Skeletal muscle satellite cell (primary cell): Measurements from ENCODE around the gene CSTA.

Experiments
- H3K27me3 ChIP-seq: 2 replicates; pipeline ENCODE4 v1.7.0; 2013; ENCODE audit warnings: low read length; ENCODE audit not compliant: control insufficient read depth, insufficient read depth
- H3K36me3 ChIP-seq: 2 replicates; pipeline ENCODE4 v1.7.0; 2013; ENCODE audit warnings: mild to moderate bottlenecking, control low read depth, low read length; ENCODE audit not compliant: insufficient read depth
- H3K4me1 ChIP-seq: 2 replicates; pipeline ENCODE4 v1.7.0; 2013; ENCODE audit warnings: low read length; ENCODE audit not compliant: control insufficient read depth, insufficient read depth
- H3K4me2 ChIP-seq: 2 replicates; pipeline ENCODE4 v1.7.0; 2013; ENCODE audit warnings: mild to moderate bottlenecking, low read length
- H3K4me3 ChIP-seq: 2 replicates; pipeline ENCODE4 v1.7.0; 2013; ENCODE audit warnings: low read length
- H3K9ac ChIP-seq: 2 replicates; pipeline ENCODE4 v1.7.0; 2013; ENCODE audit warnings: mild to moderate bottlenecking, low read depth, low read length, moderate library complexity
- H3K9me3 ChIP-seq: replicated peaks from 2 replicates; pipeline ENCODE4 v1.7.0; 2013; ENCODE audit warnings: mild to moderate bottlenecking, control low read depth, low read length

Gene CSTA

GRCh38 chr3:122325769-122326168 is 721 bp downstream of the CSTA start:
- H3K9me3 ChIP-seq = no peaks in the 10 kb centered on the region
- no peak overlapping the region for H3K4me2 ChIP-seq
- peaks cover 11% of the 10 kb centered on the region for H3K27me3 ChIP-seq
- H3K4me1 ChIP-seq = no peaks in the 10 kb centered on the region
- H3K36me3 ChIP-seq = no peaks in the 10 kb centered on the region
- H3K4me3 ChIP-seq = no peak overlapping the region
- H3K9ac ChIP-seq = no peak overlapping the region

GRCh38 chr3:122331886-122332285 is 6.8 kb downstream of the CSTA start:
- Histone ChIP-seq H3K36me3 (no peaks in the 10 kb centered on the region), H3K4me1 (no peaks in the 10 kb centered on the region), H3K27me3 (peaks cover 15% of the 10 kb centered on the region), H3K9ac (no peak overlapping the region), H3K9me3 (no peaks in the 10 kb centered on the region), H3K4me2 (no peak overlapping the region), H3K4me3 (no peak overlapping the region)

DNA sequence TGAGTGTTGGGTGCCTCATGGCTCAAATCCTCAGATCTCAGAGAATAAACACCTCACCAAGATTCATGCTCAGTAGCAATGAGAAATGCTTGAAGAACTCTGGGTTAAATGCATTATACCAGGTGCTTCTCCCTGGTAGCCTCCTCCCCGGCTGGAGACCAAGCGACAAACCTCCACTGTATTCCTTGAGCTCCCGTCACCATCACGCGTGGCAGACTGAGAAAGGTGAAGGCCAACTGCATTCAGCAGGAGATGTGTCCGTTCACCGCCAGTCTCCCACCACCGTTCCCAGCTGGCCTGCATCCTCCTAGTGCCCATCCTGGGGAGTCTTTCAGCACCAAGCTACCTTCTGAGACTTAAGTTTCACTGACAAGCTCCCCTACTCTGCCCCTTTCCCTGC is 7.5 kb downstream of the CSTA start:
- no peaks in the 10 kb centered on the region for H3K9me3 ChIP-seq
- no peaks in the 10 kb centered on the region for H3K4me1 ChIP-seq
- H3K27me3 ChIP-seq = peaks cover 17% of the 10 kb centered on the region
- H3K9ac ChIP-seq = no peak overlapping the region
- H3K4me2 ChIP-seq = no peak overlapping the region
- H3K36me3 ChIP-seq = no peaks in the 10 kb centered on the region
- H3K4me3 ChIP-seq = no peak overlapping the region

- Histone ChIP-seq H3K36me3 (no peaks in the 10 kb centered on the region), H3K4me2 (no peak overlapping the region), H3K4me3 (no peak overlapping the region), H3K9ac (no peak overlapping the region), H3K9me3 (no peaks in the 10 kb centered on the region), H3K4me1 (no peaks in the 10 kb centered on the region), H3K27me3 (no peaks in the 10 kb centered on the region)
Observed at GRCh38 chr3:122342803-122343202, 17.8 kb downstream of the CSTA start.

DNA sequence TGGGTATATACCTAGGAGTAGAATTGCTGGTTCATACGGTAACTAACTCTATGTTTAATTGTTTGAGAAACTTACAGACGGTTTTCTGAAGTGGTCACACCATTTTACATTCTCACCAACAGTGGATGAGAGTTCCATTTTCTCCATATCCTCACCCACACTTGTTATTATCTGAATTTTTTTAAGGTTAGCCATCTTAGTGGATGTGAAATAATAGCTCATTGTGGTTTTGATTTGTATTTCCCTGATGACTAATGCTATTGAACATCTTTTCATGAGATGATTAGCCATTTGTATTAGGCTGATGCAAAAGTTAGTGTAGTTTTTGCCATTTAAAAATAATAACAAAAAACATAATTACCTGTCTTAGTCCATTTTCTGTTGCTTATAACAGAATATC is 18.6 kb downstream of the CSTA start:
- Histone ChIP-seq H3K4me1 (no peaks in the 10 kb centered on the region), H3K4me2 (no peak overlapping the region), H3K27me3 (no peaks in the 10 kb centered on the region), H3K9me3 (no peaks in the 10 kb centered on the region), H3K4me3 (no peak overlapping the region), H3K9ac (no peak overlapping the region), H3K36me3 (no peaks in the 10 kb centered on the region)

- Histone ChIP-seq H3K9me3 (no peaks in the 10 kb centered on the region), H3K4me2 (no peak overlapping the region), H3K4me1 (peaks cover 13% of the 10 kb centered on the region), H3K9ac (no peak overlapping the region), H3K4me3 (no peak overlapping the region), H3K27me3 (no peaks in the 10 kb centered on the region), H3K36me3 (no peaks in the 10 kb centered on the region)
Observed at GRCh38 chr3:122349171-122349570, 24.1 kb downstream of the CSTA start.

DNA sequence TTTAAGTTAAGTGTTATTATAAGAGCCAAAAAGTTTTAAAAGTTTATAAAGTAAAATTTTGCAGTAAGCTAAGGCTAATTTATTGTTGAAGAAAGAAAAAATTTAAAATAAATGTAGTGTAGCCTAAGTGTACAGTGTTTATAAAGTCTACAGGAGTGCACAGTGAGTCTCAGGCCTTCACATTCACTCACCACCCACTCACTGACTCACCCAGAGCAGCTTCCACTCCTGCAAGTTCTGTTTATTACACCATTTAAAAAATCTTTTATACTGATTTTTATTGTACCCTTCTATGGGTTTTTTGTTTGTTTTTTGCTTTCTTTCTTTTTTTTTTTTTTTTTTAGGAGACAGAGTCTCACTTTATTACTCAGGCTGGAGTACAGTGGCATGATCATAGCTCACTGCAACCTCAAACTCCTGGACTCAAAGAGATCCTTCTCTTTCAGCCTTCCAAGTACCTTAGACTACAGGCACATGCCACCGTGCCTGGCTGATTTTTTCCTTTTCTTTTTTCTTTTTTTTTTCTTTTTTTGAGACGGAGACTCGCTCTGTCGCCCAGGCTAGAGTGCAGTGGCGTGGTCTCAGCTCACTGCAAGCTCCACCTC is 25.9 kb downstream of the CSTA start:
- Histone ChIP-seq H3K9me3 (no peaks in the 10 kb centered on the region), H3K4me1 (peaks cover 13% of the 10 kb centered on the region), H3K9ac (no peak overlapping the region), H3K36me3 (no peaks in the 10 kb centered on the region), H3K4me3 (no peak overlapping the region), H3K4me2 (peak overlapping the region; percentile 54), H3K27me3 (no peaks in the 10 kb centered on the region)

- Histone ChIP-seq H3K9me3 (no peaks in the 10 kb centered on the region), H3K9ac (no peak overlapping the region), H3K4me3 (no peak overlapping the region), H3K36me3 (no peaks in the 10 kb centered on the region), H3K27me3 (no peaks in the 10 kb centered on the region), H3K4me2 (no peak overlapping the region), H3K4me1 (peaks cover 13% of the 10 kb centered on the region)
Observed at GRCh38 chr3:122351612-122352011, 26.6 kb downstream of the CSTA start.

- H3K27me3 ChIP-seq = no peaks in the 10 kb centered on the region
- no peaks in the 10 kb centered on the region for H3K9me3 ChIP-seq
- peak overlapping the region; percentile 8 for H3K4me2 ChIP-seq
- no peak overlapping the region for H3K9ac ChIP-seq
- no peak overlapping the region for H3K4me3 ChIP-seq
- peaks cover 13% of the 10 kb centered on the region for H3K4me1 ChIP-seq
- H3K36me3 ChIP-seq = no peaks in the 10 kb centered on the region
Observed at GRCh38 chr3:122353215-122353614, 28.2 kb downstream of the CSTA start.

- no peak overlapping the region for H3K9ac ChIP-seq
- H3K4me1 ChIP-seq = peaks cover 13% of the 10 kb centered on the region
- H3K27me3 ChIP-seq = no peaks in the 10 kb centered on the region
- H3K36me3 ChIP-seq = peaks cover 7% of the 10 kb centered on the region
- H3K9me3 ChIP-seq = no peaks in the 10 kb centered on the region
- no peak overlapping the region for H3K4me3 ChIP-seq
- H3K4me2 ChIP-seq = no peak overlapping the region
Observed at GRCh38 chr3:122353893-122354401, 28.9 kb downstream of the CSTA start.

DNA sequence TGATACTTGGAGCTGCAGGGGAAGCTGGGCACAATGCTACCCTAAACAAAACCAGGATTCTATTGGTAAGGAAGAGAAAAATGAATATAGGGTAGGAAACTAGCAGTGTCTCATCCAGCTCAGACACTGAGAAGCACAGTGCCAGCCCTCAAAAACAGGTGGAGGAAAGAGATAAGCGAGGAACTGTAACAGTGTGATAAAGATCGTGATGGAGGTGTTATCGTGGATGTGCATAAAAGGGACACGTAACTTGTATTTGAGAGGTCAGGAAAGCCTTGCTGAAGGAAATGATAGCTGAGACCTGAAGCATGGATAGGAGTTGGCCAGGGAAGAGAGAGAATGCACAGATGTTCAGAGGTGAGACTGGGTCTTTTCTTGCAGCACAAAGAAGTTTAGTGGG is 30.6 kb downstream of the CSTA start:
- Histone ChIP-seq H3K4me1 (peaks cover 13% of the 10 kb centered on the region), H3K9ac (no peak overlapping the region), H3K9me3 (no peaks in the 10 kb centered on the region), H3K36me3 (peaks cover 10% of the 10 kb centered on the region), H3K4me3 (no peak overlapping the region), H3K4me2 (no peak overlapping the region), H3K27me3 (no peaks in the 10 kb centered on the region)

DNA sequence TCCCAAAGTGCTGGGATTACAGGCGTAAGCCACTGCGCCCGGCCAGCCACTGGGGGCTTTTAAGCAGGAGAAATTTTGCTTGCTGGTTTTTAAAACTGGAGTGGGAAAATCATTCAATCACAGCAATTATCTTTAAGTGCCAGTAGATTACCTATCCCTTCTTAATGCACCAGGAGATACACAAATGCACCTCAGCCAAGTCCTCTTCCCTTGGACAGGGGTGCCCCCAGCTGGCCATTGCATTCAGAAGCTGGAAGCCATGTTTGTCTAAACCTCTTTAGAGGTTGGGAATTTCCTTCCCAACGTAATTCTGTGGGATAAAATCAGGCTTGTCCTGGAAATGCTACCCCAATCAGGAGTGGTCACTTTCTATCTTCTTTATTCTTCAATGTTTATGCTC is 31.4 kb downstream of the CSTA start:
- no peaks in the 10 kb centered on the region for H3K27me3 ChIP-seq
- peaks cover 14% of the 10 kb centered on the region for H3K36me3 ChIP-seq
- H3K4me2 ChIP-seq = no peak overlapping the region
- H3K9me3 ChIP-seq = no peaks in the 10 kb centered on the region
- H3K4me1 ChIP-seq = peaks cover 8% of the 10 kb centered on the region
- no peak overlapping the region for H3K4me3 ChIP-seq
- no peak overlapping the region for H3K9ac ChIP-seq
